NCI-H2107 treated with DMSO at 0.1 percent for 48 hours (cell line): ENCODE results near the gene ARL6IP5.

Experiments
- DNase-seq: peaks from one replicate; lab custom pipeline; 2025; ENCODE audit not compliant: unreplicated experiment; lab: John Stamatoyannopoulos, UW

The ARL6IP5 gene

GRCh38 chr3:69116162-69116561 lies 31.4 kb downstream of the ARL6IP5 start:
- no peak for DNase-seq

GRCh38 chr3:69116897-69117296 lies 32.2 kb downstream of the ARL6IP5 start:
- no peak for DNase-seq

GRCh38 chr3:69118555-69118954 lies 33.8 kb downstream of the ARL6IP5 start:
- no peak for DNase-seq

GRCh38 chr3:69119138-69119537 lies 34.4 kb downstream of the ARL6IP5 start:
- DNase-seq = no peak

- no peak for DNase-seq
Measured at GRCh38 chr3:69119681-69120080, 34.9 kb downstream of the ARL6IP5 start.

- peak; percentile 66 for DNase-seq
Measured at GRCh38 chr3:69120879-69121464, 36.2 kb downstream of the ARL6IP5 start.

GRCh38 chr3:69121513-69121912 lies 36.8 kb downstream of the ARL6IP5 start:
- DNase-seq = no peak

- no peak for DNase-seq
Measured at GRCh38 chr3:69121950-69122349, 37.2 kb downstream of the ARL6IP5 start.

- DNase-seq = no peak
Measured at GRCh38 chr3:69122403-69122802, 37.7 kb downstream of the ARL6IP5 start, which contains the start of gene LMOD3. LMOD3 (minus strand) TSS chr3:69122595; CDS start chr3:69122386, 209 bp downstream.

GRCh38 chr3:69126216-69126615 lies 41.5 kb downstream of the ARL6IP5 start:
- DNase-seq = no peak

GRCh38 chr3:69126999-69127398 lies 42.3 kb downstream of the ARL6IP5 start:
- no peak for DNase-seq

- DNase-seq = no peak
Measured at GRCh38 chr3:69128509-69128908, 43.8 kb downstream of the ARL6IP5 start.

- no peak for DNase-seq
Measured at GRCh38 chr3:69129531-69129930, 44.8 kb downstream of the ARL6IP5 start.

- DNase-seq = no peak
Measured at GRCh38 chr3:69130689-69131088, 46.0 kb downstream of the ARL6IP5 start.

- no peak for DNase-seq
Measured at GRCh38 chr3:69137005-69137404, 52.3 kb downstream of the ARL6IP5 start.

GRCh38 chr3:69137412-69137811 lies 52.7 kb downstream of the ARL6IP5 start:
- DNase-seq = no peak

GRCh38 chr3:69141313-69141712 lies 56.6 kb downstream of the ARL6IP5 start:
- DNase-seq = no peak

GRCh38 chr3:69142090-69142489 lies 57.4 kb downstream of the ARL6IP5 start:
- peak; percentile 40 for DNase-seq

GRCh38 chr3:69142797-69143454 lies 58.2 kb downstream of the ARL6IP5 start:
- DNase-seq = no peak

GRCh38 chr3:69143612-69144011 lies 58.9 kb downstream of the ARL6IP5 start:
- peak; percentile 63 for DNase-seq

- DNase-seq = peak; percentile 86
Measured at GRCh38 chr3:69144631-69145245, 60.0 kb downstream of the ARL6IP5 start.

GRCh38 chr3:69145688-69146087 lies 61.0 kb downstream of the ARL6IP5 start:
- DNase-seq = no peak
